ENCODE measurements around the gene RALB.

GRCh38 chr2:120283649-120284048 lies 31.0 kb downstream of the RALB start:
- peak in 1 of 6 experiments; percentile 14 for TF ChIP-seq CTCF (IDR thresholded peaks at IDR 0.05)
- no peak for TF ChIP-seq POLR2A (IDR thresholded peaks at IDR 0.05)
- TF ChIP-seq POLR2AphosphoS5 (IDR thresholded peaks at IDR 0.05) = no peak

All from upper lobe of left lung (tissue), 4 donors.